Heart right ventricle (tissue), 16 donors: Measurements from ENCODE around the gene TTLL9. TPM values are rescaled to one million over a fixed set of nuclear protein-coding genes. Genes with fewer than 3 reads are reported as not detected.
"Not testable (repeated sequence)": the region's sequence is repeated elsewhere in the genome, so short reads cannot be mapped to it uniquely, and the experiment has no call there.

Source experiments
- ATAC-seq, 8 donors: fragments of 200-7000 bp; cut with Tn5 transposase; one replicate each; pipeline ENCODE4 v1.9.1; 2020; ENCODE audit warnings: mild to moderate bottlenecking in 8 of 8, moderate library complexity in 8 of 8, moderate number of reproducible peaks in 1 of 8
- DNase-seq, 2 donors: peaks; one replicate each; pipeline ENCODE4 v3.0.0-alpha.2; 2020
- H3K27ac ChIP-seq, 10 donors: fragments of 200-600 bp; sonication (generic) in 2 of 10; one replicate each; pipeline versions ENCODE4 v1.5.0 to v1.8.0; 2020 to 2022; ENCODE audit warnings: mild to moderate bottlenecking in 3 of 10
- H3K27me3 ChIP-seq, 7 donors: fragments of 200-600 bp; one replicate each; pipeline ENCODE4 v1.8.0; 2021 to 2022; ENCODE audit warnings: mild to moderate bottlenecking in 2 of 7
- H3K36me3 ChIP-seq, 9 donors: fragments of 200-600 bp; sonication (generic) in 1 of 9; one replicate each; pipeline versions ENCODE4 v1.5.0 to v1.8.0; 2020 to 2022; ENCODE audit warnings: mild to moderate bottlenecking in 2 of 9
- H3K4me1 ChIP-seq, 9 donors: fragments of 200-600 bp; sonication (generic) in 1 of 9; one replicate each; pipeline versions ENCODE4 v1.5.0 to v1.8.0; 2020 to 2022; ENCODE audit warnings: mild to moderate bottlenecking in 4 of 9
- H3K4me3 ChIP-seq, 10 donors: fragments of 200-600 bp; sonication (generic) in 2 of 10; one replicate each; pipeline versions ENCODE4 v1.5.0 to v1.8.0; 2020 to 2022; ENCODE audit warnings: mild to moderate bottlenecking in 7 of 10, moderate library complexity in 2 of 10
- H3K9me3 ChIP-seq, 11 donors: fragments of 200-600 bp in 10 of 11; sonication (generic) in 2 of 11; one replicate each; pipeline versions ENCODE4 v1.5.0 to v1.8.0; 2013 to 2022; ENCODE audit warnings: mild to moderate bottlenecking in 2 of 11, control low read depth in 1 of 11, moderate library complexity in 1 of 11
- CTCF ChIP-seq, 9 donors: fragments of 200-600 bp; sonication (generic) in 2 of 9; IDR thresholded peaks; one replicate each; pipeline versions ENCODE4 v1.5.0 to v1.8.0; 2021 to 2022; ENCODE audit warnings: antibody characterized with exemption in 9 of 9, mild to moderate bottlenecking in 5 of 9, moderate library complexity in 1 of 9
- WGBS, 2 donors: extraction: QIAGEN DNeasy Blood & Tissue Kit; methylation state at CpG; one replicate each; pipeline ENCODE4 v1.1.7; 2013; ENCODE audit warnings: inconsistent platforms in 1 of 2; 5-methylcytosine and 5-hydroxymethylcytosine counted together
- intact Hi-C, 10 donors: fragments of 100-400 bp; cut with DNase I; formaldehyde crosslinking; loops; one replicate each; pipeline versions ENCODE4 v1.11.1 to v1.14.2; 2022
- polyA plus RNA-seq, 2 donors: library from polyadenylated mRNA; stranded (reverse); fragments of 200-250 nt; gene quantifications; one replicate each; pipeline ENCODE4 v1.2.3, GENCODE V29; 2013
- total RNA-seq, 10 donors: library from RNA; stranded (reverse); fragmentation: NEBNext Ultra II Directional in 3 of 10; extraction: Animal tissue kit (Norgen Biotek cat#: 25700) in 3 of 10; gene quantifications; one replicate each; pipeline versions ENCODE4 v1.2.1 to v1.2.4, GENCODE V29; 2021 to 2023
- donor health status: Arrhythmogenic right ventricular cardiomyopathy.
- donor health status: ischemic (EF 13 %, LVEDD 7.1; RV severe dilation, severe dysfunction).
- donor health status: healthy with polysubstance abuse.
- donor health status: DM: no; HTN: yes; CAD: no.
- donor health status: DM: no; HTN: no; CAD: no.
- donor health status: ischemic (EF 25% LVEDD 6.9; RV normal size, moderate dysfunction).
- donor health status: ischemic (EF 25% LVEDD 5.7; RV mildly dilated, moderate dysfunction).
- donor health status: healthy.
- donor health status: DM: yes; HTN: yes; CAD: no.
- donor health status: Ischemic cardiomyopathy.
- donor health status: ischemic (EF 35%, LVEDD 5.7; RV mildly dilated, moderate dysfunction).
- donor health status: nonischemic (EF 11% LVEDD 7.7; RV severe dilation, severe dysfunction).
- donor health status: DM: yes; HTN: yes; CAD: no.
- donor health status: PGD.
- donor health status: ischemic (EF 29% LVEDD 5.4; RV normal size, mild dysfunction).
- donor health status: nonischemic (EF 23%, LVEDD 6.1; RV moderate dilation, normal function).

The TTLL9 gene
- total and polyA plus RNA-seq, 12 donors, result 0.03 to 0.15 (median 0.07) TPM; not detected in 9

- DNase-seq (no peak), ATAC-seq (no peak)
- WGBS, 2 donors, result 85 to 87% methylated on average over 8 of the region's 8 CpGs
- Histone ChIP-seq H3K36me3 (no peaks in the 10 kb centered on the region), H3K27ac (no peak overlapping the region), H3K4me3 (no peak overlapping the region), H3K27me3 (peaks cover 0 to 6% (median 0%) of the 10 kb centered on the region in 7 donors), H3K4me1 (no peaks in the 10 kb centered on the region), H3K9me3 (no peaks in the 10 kb centered on the region)
- TF ChIP-seq CTCF (IDR thresholded peaks at IDR 0.05), result no peak
- intact Hi-C loops, result no loop called here
These were observed 57.3 kb downstream of the TTLL9 start for GRCh38 chr20:31927627-31928159.

- H3K4me3 ChIP-seq, DNase-seq, H3K27ac ChIP-seq, H3K27me3 ChIP-seq, intact Hi-C loops, H3K4me1 ChIP-seq, H3K9me3 ChIP-seq, H3K36me3 ChIP-seq, ATAC-seq: not testable (repeated sequence)
- 73 to 82% methylated on average over 4 of the region's 4 CpGs for WGBS, 2 donors
These were observed 59.2 kb downstream of the TTLL9 start for GRCh38 chr20:31929631-31930030.

- no peaks in the 10 kb centered on the region for H3K36me3 ChIP-seq
- no peak for ATAC-seq
- no peaks in the 10 kb centered on the region for H3K9me3 ChIP-seq
- peaks cover 0 to 5% (median 0%) of the 10 kb centered on the region in 7 donors for H3K27me3 ChIP-seq
- intact Hi-C loops, result no loop called here
- no peak for TF ChIP-seq CTCF (IDR thresholded peaks at IDR 0.05)
- no peak overlapping the region for H3K4me3 ChIP-seq
- no peak overlapping the region for H3K27ac ChIP-seq
- H3K4me1 ChIP-seq, result no peaks in the 10 kb centered on the region
- WGBS, 2 donors, result 37 to 40% methylated on average over 5 of the region's 5 CpGs
- DNase-seq, result no peak
These were observed 60.3 kb downstream of the TTLL9 start for GRCh38 chr20:31930779-31931178.

- H3K36me3 ChIP-seq, result no peaks in the 10 kb centered on the region
- H3K4me3 ChIP-seq, result no peak overlapping the region
- intact Hi-C loops, result no loop called here
- 86 to 89% methylated on average over 10 of the region's 10 CpGs for WGBS, 2 donors
- H3K27me3 ChIP-seq, result no peaks in the 10 kb centered on the region
- H3K27ac ChIP-seq, result no peak overlapping the region
- no peak for ATAC-seq
- no peaks in the 10 kb centered on the region for H3K4me1 ChIP-seq
- no peaks in the 10 kb centered on the region for H3K9me3 ChIP-seq
- TF ChIP-seq CTCF (IDR thresholded peaks at IDR 0.05), result no peak
- DNase-seq, result no peak
These were observed 63.3 kb downstream of the TTLL9 start for GRCh38 chr20:31933698-31934097.

GRCh38 chr20:31934491-31934890, 64.1 kb downstream of the TTLL9 start:
- H3K27ac ChIP-seq, result no peak overlapping the region

More at GRCh38 chr20:31934491-31934890, 64.1 kb downstream of the TTLL9 start:
- 82 to 88% methylated on average over 14 of the region's 14 CpGs for WGBS, 2 donors
- intact Hi-C loops, result no loop called here
- H3K9me3 ChIP-seq, result no peaks in the 10 kb centered on the region
- ATAC-seq (no peak), DNase-seq (no peak)
- TF ChIP-seq CTCF (IDR thresholded peaks at IDR 0.05), result no peak
- H3K36me3 ChIP-seq, result no peaks in the 10 kb centered on the region
- H3K4me1 ChIP-seq, result no peaks in the 10 kb centered on the region
- no peak overlapping the region for H3K4me3 ChIP-seq
- H3K27me3 ChIP-seq, result no peaks in the 10 kb centered on the region
